ELF-1 (cell line): ENCODE results near the gene CEP290.
"Not testable (repeated sequence)": the region's sequence is repeated elsewhere in the genome, so short reads cannot be mapped to it uniquely, and the experiment has no call there.

Experiments used
- DNase-seq: peaks from one replicate; pipeline ENCODE4 v3.0.0-alpha.2; 2016; ENCODE audit warnings: low read depth, low spot score

CEP290 gene

DNA sequence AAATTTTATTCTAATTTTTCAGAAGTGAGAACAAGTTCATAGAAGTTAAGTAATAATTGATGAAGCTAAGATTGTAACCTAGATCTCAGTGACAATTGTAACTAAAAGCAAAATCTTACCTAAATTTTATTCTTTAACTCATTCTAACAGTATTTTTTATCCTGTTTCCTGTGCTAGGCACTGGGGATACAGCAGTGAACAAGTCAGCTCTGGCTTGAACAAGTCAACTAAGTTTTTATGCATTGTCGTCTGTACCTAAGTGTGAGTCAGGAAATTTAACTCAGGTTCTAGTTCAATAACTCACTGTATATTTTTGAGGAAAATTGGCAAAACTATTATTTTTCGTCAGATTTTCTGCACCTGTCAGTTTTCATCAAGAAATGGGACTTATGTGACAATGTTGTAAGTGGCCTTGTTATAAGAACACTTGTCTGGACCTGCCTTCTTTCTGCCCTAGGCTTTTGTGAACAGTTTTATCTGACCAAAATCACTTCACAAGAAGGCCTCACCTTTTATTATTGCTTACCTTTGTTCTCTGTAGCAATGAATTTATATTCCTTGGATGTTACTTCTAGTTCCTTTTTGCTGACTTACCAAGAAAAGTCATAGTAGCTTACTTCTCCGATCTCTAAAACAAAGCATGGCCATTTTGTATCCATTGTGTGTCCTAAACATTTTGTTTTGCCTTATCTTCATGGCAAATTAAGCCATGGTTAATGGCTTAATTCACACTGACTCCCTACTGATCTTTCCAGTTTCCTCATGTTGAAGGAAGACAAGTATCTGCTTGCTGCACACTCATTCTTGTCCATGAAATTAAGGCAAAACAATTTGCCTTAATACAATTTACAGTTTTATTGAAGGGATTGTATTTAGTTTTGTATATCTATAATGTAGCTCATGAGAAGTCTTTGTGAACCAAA, 2.9 kb upstream of the CEP290 start:
- DNase-seq: no peak

DNA sequence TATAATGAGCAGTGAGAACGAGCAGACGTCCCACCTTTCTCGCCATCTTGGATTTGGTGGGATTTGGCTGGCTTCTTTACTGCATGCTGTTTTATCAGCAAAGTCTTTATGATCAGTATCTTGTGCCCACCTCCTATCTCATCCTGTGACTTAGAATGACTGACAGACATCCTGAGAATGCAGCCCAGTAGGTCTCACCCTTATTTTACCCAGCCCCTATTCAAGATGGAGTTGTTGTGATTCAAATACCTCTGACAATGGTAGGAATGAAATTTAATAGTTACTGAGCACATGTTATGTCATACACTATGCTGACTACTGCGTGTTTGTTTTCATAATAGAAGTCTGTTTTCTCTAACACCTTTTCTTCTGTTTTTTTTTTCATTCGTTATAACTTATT, 2.1 kb upstream of the CEP290 start:
- no peak for DNase-seq

GRCh38 chr12:88142610-88142991, 713 bp upstream of the CEP290 start:
- DNase-seq: no peak

DNA sequence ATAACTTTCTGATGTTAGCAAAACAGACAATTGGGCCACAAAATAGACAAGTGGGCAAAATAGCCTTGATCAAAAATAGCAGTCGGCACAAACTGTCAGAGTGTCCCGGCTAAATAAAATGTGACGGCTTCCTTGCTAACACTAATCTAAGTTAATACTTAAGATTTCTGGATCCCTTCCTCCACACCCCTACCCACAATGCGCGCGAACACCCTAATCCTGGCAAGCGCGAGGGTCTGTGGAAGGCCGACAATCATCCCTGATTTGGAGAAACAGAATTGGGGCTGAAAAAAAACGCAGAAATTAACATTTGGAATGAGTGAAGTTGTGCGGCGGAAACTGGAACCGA, 489 bp downstream of the CEP290 start:
- DNase-seq: no peak

DNA sequence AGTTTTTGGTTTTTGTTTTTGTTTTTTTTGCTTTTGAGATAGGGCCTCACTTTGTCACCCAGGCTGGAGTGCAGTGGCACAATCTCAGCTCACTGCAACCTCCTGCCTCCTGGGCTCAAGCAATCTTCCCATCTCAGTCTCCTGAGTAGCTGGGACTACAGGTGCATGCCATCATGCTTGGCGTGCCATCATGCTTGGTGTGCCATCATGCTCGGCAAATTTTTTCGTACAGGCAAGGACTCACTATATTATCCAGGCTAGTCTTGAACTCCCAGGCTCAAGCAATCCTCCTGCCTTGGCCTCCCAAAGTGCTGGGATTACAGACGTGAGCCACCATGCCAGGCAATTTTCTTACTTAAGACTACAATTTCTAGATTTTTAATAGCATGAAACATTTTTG, 2.2 kb downstream of the CEP290 start:
- not testable (repeated sequence) for DNase-seq

GRCh38 chr12:88133181-88133580, 8.7 kb downstream of the CEP290 start:
- not testable (repeated sequence) for DNase-seq

DNA sequence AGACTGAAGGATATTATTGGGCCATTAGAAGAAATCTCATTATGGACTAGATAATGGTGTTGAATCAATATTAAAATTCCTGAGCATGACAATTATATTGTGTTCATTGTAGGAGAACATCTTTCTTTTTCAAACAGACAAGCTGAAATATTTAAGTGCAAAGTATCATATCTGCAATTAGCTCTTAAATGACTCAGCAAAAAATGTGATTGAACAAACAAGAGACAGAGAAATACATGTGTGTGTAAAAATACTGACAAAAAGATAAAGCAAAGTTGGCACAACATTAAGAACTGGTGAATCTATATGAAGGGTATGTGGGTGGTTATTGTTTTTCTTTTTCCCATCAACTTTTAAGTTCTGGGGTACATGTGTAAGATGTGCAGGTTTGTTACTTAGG, 9.5 kb downstream of the CEP290 start:
- no peak for DNase-seq

DNA sequence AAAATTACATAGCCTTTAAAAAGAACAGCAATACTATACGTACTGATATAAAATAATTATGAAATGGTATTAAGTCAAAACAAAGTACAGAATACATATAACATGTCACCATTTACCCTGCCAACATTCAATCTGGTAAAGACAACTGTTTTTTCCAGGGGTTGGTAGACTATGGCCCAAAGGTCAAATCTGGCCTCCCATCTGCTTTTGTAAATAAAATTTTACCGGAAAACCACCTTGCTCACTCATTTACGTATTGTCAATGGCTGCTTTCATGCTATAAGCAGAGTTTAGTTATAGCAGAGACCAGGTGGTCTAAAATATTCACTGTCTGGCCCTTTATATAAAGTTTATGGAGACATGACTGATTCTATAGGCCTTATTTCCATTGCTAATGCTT, 14.0 kb downstream of the CEP290 start:
- no peak for DNase-seq

DNA sequence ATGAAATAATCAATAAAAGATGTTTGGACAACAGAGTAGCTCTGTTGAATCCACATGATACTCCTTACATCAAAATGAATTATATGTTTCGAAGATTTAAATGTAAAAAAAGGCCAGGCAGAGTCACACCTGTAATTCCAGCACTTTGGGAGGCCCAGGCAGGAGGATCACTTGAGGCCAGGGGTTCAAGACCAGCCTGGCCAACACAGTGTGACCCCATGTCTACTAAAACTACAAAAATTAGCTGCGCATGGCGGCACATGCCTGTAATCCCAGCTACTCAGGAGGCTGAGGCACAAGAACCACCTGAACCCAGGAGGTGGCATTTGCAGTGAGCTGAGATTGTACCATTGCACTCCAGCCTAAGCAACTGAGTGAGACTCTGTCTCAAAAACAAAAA, 14.8 kb downstream of the CEP290 start:
- no peak for DNase-seq

- DNase-seq: no peak
These were observed 19.2 kb downstream of the CEP290 start for GRCh38 chr12:88122666-88123065.

DNA sequence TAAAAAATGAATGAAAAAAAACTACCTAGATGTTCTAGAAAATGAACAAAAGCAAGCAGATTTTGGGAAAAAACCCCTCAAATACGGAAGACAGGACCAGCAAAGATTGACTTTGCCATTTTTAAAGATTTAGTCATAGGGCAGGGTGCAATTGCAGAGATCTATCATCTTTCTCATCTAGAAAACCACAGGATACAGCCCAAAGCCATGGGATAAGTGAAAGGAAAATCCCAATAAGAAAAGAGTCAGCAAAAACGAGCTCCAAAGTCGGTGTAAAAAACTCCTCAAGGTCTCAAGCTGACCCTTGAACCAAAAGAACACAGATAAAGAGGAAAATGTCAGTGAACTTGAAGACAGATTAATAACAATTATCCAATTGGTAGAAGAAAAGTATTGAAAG, 28.0 kb downstream of the CEP290 start:
- DNase-seq: no peak

GRCh38 chr12:88111074-88111652, 30.7 kb downstream of the CEP290 start:
- DNase-seq: no peak

DNA sequence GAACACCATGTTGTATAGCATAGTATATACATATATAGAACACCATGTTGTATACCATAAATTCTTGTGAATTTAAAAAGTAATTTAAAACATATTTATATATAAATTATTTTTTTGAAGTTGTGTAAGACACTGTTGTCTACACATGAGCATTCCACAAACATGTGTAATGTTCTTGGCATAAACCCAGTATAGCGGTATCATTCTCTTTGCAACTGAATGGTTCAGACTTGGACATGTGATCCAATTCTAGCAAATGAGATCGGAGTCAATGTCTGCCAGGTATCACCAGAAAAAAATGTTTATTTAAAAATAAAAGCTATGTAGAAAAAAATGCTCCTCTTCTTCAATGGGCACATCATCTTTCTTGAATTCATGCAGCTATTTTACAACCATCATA, 33.9 kb downstream of the CEP290 start:
- no peak for DNase-seq

DNA sequence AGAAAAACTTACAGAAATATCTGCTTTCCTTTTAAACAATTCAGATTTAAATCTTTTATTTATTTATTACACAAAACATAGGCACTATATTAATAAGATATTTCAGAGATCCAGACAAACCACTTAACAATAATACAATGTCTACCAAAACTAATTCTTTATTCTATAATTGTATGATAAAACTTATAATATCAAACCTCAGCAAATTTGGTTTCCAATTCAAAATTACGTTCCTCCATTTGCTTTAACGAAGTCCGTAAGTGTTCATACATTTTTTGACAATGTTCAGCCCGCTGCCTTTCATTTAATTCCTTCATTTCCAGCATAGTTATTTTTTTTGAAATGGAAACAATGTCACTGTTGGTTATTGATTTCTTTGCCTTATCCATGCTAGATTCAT, 48.3 kb downstream of the CEP290 start:
- DNase-seq: no peak

- DNase-seq: no peak
These were observed 49.1 kb downstream of the CEP290 start for GRCh38 chr12:88092771-88093170.

DNA sequence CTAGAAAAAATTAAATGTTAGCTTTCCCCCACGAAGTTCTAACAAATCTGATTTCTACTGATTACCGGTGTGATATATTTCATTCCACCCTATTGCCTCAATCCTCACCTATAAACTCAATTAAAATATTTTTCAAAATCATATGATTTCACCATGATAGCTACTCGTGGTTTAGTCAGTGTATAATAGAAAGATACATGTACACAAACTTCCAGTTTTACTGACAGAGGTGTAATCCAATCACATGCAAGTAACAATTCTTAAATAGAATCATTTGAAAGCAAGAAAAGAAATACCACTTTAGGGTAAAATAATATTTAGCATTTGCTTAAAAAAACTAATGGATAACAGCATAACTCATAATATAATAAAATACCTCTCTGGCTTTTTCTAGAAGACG, 57.7 kb downstream of the CEP290 start:
- no peak for DNase-seq

DNA sequence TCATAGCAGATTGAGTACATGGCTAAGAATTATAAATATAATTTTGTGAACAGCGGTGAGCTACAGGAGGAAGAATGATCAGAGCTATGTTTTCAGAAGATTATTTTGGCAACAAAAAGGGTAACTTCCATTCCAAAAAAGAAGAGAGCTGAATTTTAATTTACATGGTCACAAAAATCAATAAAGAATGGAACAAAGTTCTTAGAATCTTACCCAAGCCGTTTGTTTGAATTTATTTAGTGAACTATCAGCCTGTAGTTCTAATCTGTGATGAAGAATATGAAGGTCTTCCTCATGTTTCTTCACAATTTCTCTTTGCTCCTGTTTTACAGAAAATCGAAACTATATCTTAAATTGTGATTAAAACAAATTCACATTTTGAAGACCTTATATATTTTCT, 58.3 kb downstream of the CEP290 start:
- no peak for DNase-seq

DNA sequence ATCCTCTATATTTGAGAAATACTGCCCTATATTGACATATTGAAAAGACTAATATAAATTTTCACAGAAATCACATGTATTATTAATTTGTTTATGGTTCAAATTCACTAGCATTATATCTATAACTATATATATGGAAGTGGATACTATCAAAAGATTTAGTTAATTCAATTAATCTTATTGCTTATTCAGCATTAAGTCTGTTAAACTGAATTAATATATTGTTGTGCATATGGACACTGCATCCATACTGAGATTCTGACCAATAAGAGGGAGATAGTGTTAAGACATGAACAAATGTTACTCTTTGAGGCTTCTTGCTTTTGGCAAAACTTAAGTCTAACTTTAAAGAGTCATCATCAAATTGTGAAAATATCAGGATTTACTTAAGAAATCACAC, 60.6 kb downstream of the CEP290 start:
- no peak for DNase-seq

DNA sequence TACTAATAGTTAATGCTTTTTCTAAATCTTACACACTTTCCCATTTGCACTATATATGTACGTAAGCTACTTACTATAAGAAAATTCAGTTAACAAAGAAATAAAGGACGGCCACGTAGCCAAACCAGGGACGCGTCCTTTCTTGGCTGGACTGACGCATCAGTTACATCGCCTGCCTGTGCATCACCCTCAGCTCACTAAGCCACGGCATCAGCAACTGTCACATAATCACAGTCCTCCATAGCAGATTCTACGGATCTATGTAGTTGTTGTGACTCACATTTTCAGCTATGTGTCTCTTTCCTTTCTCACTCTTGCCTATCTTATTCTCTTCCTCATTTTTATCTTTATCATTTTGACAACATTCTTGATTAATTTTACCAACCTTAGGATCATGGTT, 74.6 kb downstream of the CEP290 start:
- DNase-seq: no peak

- no peak for DNase-seq
These were observed 78.5 kb downstream of the CEP290 start for GRCh38 chr12:88063375-88063774.

DNA sequence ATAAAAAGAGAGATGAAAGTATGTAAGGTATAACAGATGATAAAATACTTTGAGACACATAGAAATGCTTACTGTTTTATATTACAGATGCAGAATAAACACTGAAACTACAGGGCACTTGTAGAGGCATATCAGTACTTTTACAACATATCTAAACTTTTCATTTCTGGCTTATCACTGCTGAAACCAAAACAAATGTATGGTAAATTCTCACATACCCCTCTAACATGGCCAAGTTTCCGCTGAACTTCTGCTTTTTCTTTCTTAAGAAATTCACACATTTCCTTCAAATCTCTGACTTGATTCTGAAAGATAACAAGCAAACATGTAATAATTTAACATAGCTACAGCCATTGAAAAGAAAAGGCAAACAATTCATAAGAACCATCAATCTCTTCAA, 79.4 kb downstream of the CEP290 start:
- no peak for DNase-seq

GRCh38 chr12:88058719-88059077, 83.2 kb downstream of the CEP290 start:
- no peak for DNase-seq

DNA sequence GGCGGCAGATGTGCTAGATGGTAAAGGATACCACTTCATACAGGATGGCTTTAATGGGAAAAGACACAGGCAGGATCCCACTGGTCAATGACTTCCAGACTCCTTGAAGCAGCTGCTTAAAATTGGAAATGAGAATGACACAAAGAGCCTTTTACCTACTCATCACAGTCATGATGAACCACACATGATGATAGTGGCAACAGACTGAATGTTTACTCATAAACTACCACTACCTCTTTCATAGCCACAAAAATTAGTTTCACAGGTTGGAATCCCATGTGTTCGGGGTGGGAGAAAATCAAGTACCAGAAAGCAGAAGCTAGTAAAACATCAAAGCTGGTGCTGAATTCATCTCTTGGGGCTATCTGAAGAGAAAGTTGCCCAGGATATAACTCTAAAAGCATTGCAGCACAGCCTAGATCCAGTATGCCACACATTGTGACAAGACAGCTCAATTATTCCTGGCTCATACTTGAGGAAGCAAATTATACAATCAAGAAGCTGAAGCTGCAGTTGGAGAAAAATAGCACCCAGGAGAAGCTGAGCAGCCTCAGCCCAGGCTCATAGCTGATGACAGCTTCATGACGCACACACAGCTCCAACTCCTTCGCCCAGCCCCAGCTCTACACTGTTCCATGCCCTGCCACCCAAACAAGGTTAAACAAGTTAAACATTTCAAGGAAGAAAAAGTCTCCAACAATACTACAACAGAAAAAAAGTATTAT, 83.7 kb downstream of the CEP290 start:
- no peak for DNase-seq
